HG03175 (cell line): Measurements from ENCODE around the gene TIMM8A.
"Not testable (repeated sequence)": the region's sequence is repeated elsewhere in the genome, so short reads cannot be mapped to it uniquely, and the experiment has no call there.

Experiments
- ATAC-seq: cut with Tn5 transposase; IDR thresholded peaks from one replicate; pipeline ENCODE4 v1.9.1; 2021; ENCODE audit warnings: mild to moderate bottlenecking, moderate library complexity; ENCODE audit not compliant: unreplicated experiment

TIMM8A gene

GRCh38 chrX:101360390-101360789 lies 11.8 kb upstream of the TIMM8A start:
- ATAC-seq = no peak

- no peak for ATAC-seq
Measured at GRCh38 chrX:101359966-101360365, 11.4 kb upstream of the TIMM8A start.

GRCh38 chrX:101357166-101357795 lies 8.7 kb upstream of the TIMM8A start:
- ATAC-seq = no peak

- no peak for ATAC-seq
Measured at GRCh38 chrX:101349193-101349562, 636 bp upstream of the TIMM8A start.

GRCh38 chrX:101347859-101348451 lies 587 bp downstream of the TIMM8A start:
- ATAC-seq = peak; percentile 12

- ATAC-seq = no peak
Measured at GRCh38 chrX:101337776-101338271, 10.7 kb downstream of the TIMM8A start.

- ATAC-seq = not testable (repeated sequence)
Measured at GRCh38 chrX:101334310-101334709, 14.2 kb downstream of the TIMM8A start.

- ATAC-seq = not testable (repeated sequence)
Measured at GRCh38 chrX:101326600-101326999, 21.9 kb downstream of the TIMM8A start.

GRCh38 chrX:101303790-101304189 lies 44.8 kb downstream of the TIMM8A start:
- no peak for ATAC-seq
